HG03565 (cell line): ENCODE measurements around the gene ERLEC1.
A peak's percentile ranks its signal among the peaks of the same experiment; 100 is the strongest.
"Not testable (repeated sequence)": the region's sequence is repeated elsewhere in the genome, so short reads cannot be mapped to it uniquely, and the experiment has no call there.

Source experiments
- ATAC-seq: cut with Tn5 transposase; IDR thresholded peaks from one replicate; pipeline ENCODE4 v1.9.1; 2021; ENCODE audit warnings: mild to moderate bottlenecking, moderate library complexity; ENCODE audit not compliant: unreplicated experiment

ERLEC1 gene

GRCh38 chr2:53786705-53787613 is at the start of gene ERLEC1, which contains the start of gene ASB3:
TSS of gene ERLEC1 (plus strand) at chr2:53787044. CDS start at chr2:53787211, 167 bp downstream.
TSS of gene ASB3 (minus strand) at chr2:53786953. CDS start at chr2:53765572, 21,381 bp downstream.
- peak; percentile 91 for ATAC-seq

GRCh38 chr2:53737091-53737490 is 49.8 kb upstream of the ERLEC1 start:
- no peak for ATAC-seq

- no peak for ATAC-seq
Measured at GRCh38 chr2:53739032-53739431, 47.8 kb upstream of the ERLEC1 start.

GRCh38 chr2:53740170-53740569 is 46.7 kb upstream of the ERLEC1 start:
- no peak for ATAC-seq

GRCh38 chr2:53744395-53745065 is 42.3 kb upstream of the ERLEC1 start:
- no peak for ATAC-seq

- ATAC-seq, result no peak
Measured at GRCh38 chr2:53750041-53750768, 36.6 kb upstream of the ERLEC1 start.

GRCh38 chr2:53751728-53752127 is 35.1 kb upstream of the ERLEC1 start:
- ATAC-seq, result peak; percentile 98

- no peak for ATAC-seq
Measured at GRCh38 chr2:53752385-53752784, 34.5 kb upstream of the ERLEC1 start.

GRCh38 chr2:53753041-53753440 is 33.8 kb upstream of the ERLEC1 start:
- no peak for ATAC-seq

GRCh38 chr2:53755121-53755520 is 31.7 kb upstream of the ERLEC1 start:
- ATAC-seq, result no peak

GRCh38 chr2:53756644-53757043 is 30.2 kb upstream of the ERLEC1 start:
- no peak for ATAC-seq

GRCh38 chr2:53757206-53757605 is 29.6 kb upstream of the ERLEC1 start:
- ATAC-seq, result not testable (repeated sequence)

- ATAC-seq, result no peak
Measured at GRCh38 chr2:53765767-53766166, 21.1 kb upstream of the ERLEC1 start.

- peak; percentile 88 for ATAC-seq
Measured at GRCh38 chr2:53767405-53768241, 19.2 kb upstream of the ERLEC1 start, which contains the start of gene CHAC2. TSS of gene CHAC2 (plus strand) at chr2:53767804. CDS start at chr2:53767887, 83 bp downstream.

- ATAC-seq, result peak; percentile 27
Measured at GRCh38 chr2:53768242-53768542, 18.7 kb upstream of the ERLEC1 start.

- no peak for ATAC-seq
Measured at GRCh38 chr2:53769318-53769945, 17.4 kb upstream of the ERLEC1 start.

GRCh38 chr2:53770264-53770663 is 16.6 kb upstream of the ERLEC1 start:
- ATAC-seq, result no peak

GRCh38 chr2:53777134-53777533 is 9.7 kb upstream of the ERLEC1 start:
- no peak for ATAC-seq

GRCh38 chr2:53778536-53779162 is 8.2 kb upstream of the ERLEC1 start:
- ATAC-seq, result no peak

GRCh38 chr2:53780056-53780455 is 6.8 kb upstream of the ERLEC1 start:
- no peak for ATAC-seq
